K562 (cell line): ENCODE results near the gene DNAJC6. TPM values are rescaled to one million over a fixed set of nuclear protein-coding genes. Genes with fewer than 3 reads are reported as not detected.

ENCODE experiments used
- ATAC-seq: fragments of 200-7000 bp; cut with Tn5 transposase; 3 replicates; pipeline ENCODE4 v1.9.1; 2020; ENCODE audit warnings: moderate library complexity
- BruUV-seq: library from RNA; stranded (reverse); fragments of 400-500 nt; replicated peaks from 2 replicates; lab custom pipeline; 2021; lab: Mats Ljungman, UMichigan
- CTCF ChIA-PET: fragments of 300-600 bp; formaldehyde crosslinking; extraction: SDS; loops from one replicate; lab custom pipeline; 2021; ENCODE audit warnings: low intra/inter-chr PET ratio; lab: Yijun Ruan, JAX
- POLR2A ChIA-PET: fragments of 300-600, 350-650 bp; sonication (Branson Sonifier 250); formaldehyde crosslinking; extraction: SDS; loops from one replicate; lab custom pipeline; 2021; ENCODE audit warnings: antibody characterized with exemption, inconsistent platforms; lab: Yijun Ruan, JAX
- DNase-seq, 4 experiments: peaks; one replicate each; pipeline versions ENCODE4 v3.0.0 to v3.0.0-alpha.2; 2011 to 2018; ENCODE audit warnings: low spot score in 3 of 4, mixed read lengths in 3 of 4; ENCODE audit errors: extremely low read depth in 1 of 4
- FAIRE-seq: peaks from 2 replicates; lab custom pipeline; 2011; peaks lifted over from hg19 to GRCh38; lab: Jason Lieb, UNC
- H2AFZ ChIP-seq: 2 replicates; pipeline ENCODE4 v1.6.0; 2011; ENCODE audit warnings: low read depth, low read length, control low read depth, inconsistent platforms
- H3K27ac ChIP-seq: fragments of 200-600 bp; 3 replicates; pipeline ENCODE4 v1.8.0; 2011; ENCODE audit warnings: low read depth, mild to moderate bottlenecking, control low read depth, inconsistent platforms, low read length, moderate library complexity, mixed read lengths; ENCODE audit errors: extremely low read depth
- H3K27me3 ChIP-seq, 2 experiments: fragments of 300-600 bp in 1 of 2; 2 replicates in 1 of 2; 3 replicates in 1 of 2; pipeline versions ENCODE4 v1.6.0 to v1.8.0; 2011; ENCODE audit warnings: inconsistent platforms in 2 of 2, low read length in 2 of 2, mild to moderate bottlenecking in 1 of 2, mixed read lengths in 1 of 2, moderate library complexity in 1 of 2; ENCODE audit not compliant: control insufficient read depth in 2 of 2, insufficient read depth in 2 of 2
- H3K36me3 ChIP-seq: fragments of 300-600 bp; 3 replicates; pipeline ENCODE4 v1.8.0; 2011; ENCODE audit warnings: mild to moderate bottlenecking, low read length, inconsistent platforms; ENCODE audit not compliant: control insufficient read depth, insufficient read depth
- H3K4me1 ChIP-seq, 2 experiments: fragments of 200-600 bp in 1 of 2; replicated peaks in 1 of 2; 2 replicates in 1 of 2; 3 replicates in 1 of 2; pipeline versions ENCODE4 v1.5.1 to v1.8.0; 2011; ENCODE audit warnings: inconsistent platforms in 2 of 2, low read length in 2 of 2, mild to moderate bottlenecking in 1 of 2, mixed read lengths in 1 of 2, moderate library complexity in 1 of 2; ENCODE audit not compliant: control insufficient read depth in 2 of 2, insufficient read depth in 2 of 2
- H3K4me2 ChIP-seq: 2 replicates; pipeline ENCODE4 v1.6.1; 2011; ENCODE audit warnings: low read length, control low read depth, inconsistent platforms, mixed read lengths; ENCODE audit not compliant: insufficient read depth
- H3K4me3 ChIP-seq: fragments of 200-600 bp; sonication (generic), shearing (Covaris generic); 2 replicates; pipeline ENCODE4 v1.5.1; 2016; ENCODE audit warnings: control low read depth, inconsistent platforms
- H3K79me2 ChIP-seq: fragments of 200-600 bp; 3 replicates; pipeline ENCODE4 v1.8.0; 2011; ENCODE audit warnings: low read length, inconsistent platforms; ENCODE audit not compliant: control insufficient read depth, insufficient read depth
- H3K9ac ChIP-seq, 2 experiments: 2 replicates each; pipeline versions ENCODE4 v1.6.0 to v1.6.1; 2011; ENCODE audit warnings: low read depth in 2 of 2, low read length in 2 of 2, control low read depth in 1 of 2, inconsistent platforms in 1 of 2, mild to moderate bottlenecking in 1 of 2, mixed read lengths in 1 of 2; ENCODE audit not compliant: insufficient read depth in 1 of 2
- H3K9me1 ChIP-seq: one replicate; pipeline ENCODE4 v1.6.0; 2011; ENCODE audit warnings: inconsistent platforms, mild to moderate bottlenecking, low read length, moderate library complexity; ENCODE audit not compliant: control insufficient read depth, insufficient read depth
- H3K9me3 ChIP-seq: replicated peaks from 2 replicates; pipeline ENCODE4 v1.5.1; 2011; ENCODE audit warnings: low read depth, low read length, inconsistent platforms; ENCODE audit not compliant: control insufficient read depth, insufficient read depth
- H4K20me1 ChIP-seq: replicated peaks from 2 replicates; pipeline ENCODE4 v1.6.1; 2011; ENCODE audit warnings: low read length, inconsistent platforms, mixed read lengths; ENCODE audit not compliant: control insufficient read depth, insufficient read depth
- FOXK1 ChIP-seq: sonication (generic); formaldehyde crosslinking; IDR thresholded peaks from 2 replicates; pipeline ENCODE4 v1.8.0; 2022; ENCODE audit warnings: missing genetic modification reagents, mild to moderate bottlenecking, borderline replicate concordance
- MYC ChIP-seq, 2 experiments: fragments of 250-450 bp in 1 of 2; sonication (Bioruptor Pico) in 1 of 2; IDR thresholded peaks; 2 replicates each; pipeline versions ENCODE4 v1.5.1 to v1.6.1; 2012 to 2021; ENCODE audit warnings: low read depth in 2 of 2, borderline replicate concordance in 1 of 2, improper control_type of control experiment in 1 of 2, low read length in 1 of 2, mild to moderate bottlenecking in 1 of 2, moderate library complexity in 1 of 2
- NR3C1 ChIP-seq: sonication (generic); formaldehyde crosslinking; IDR thresholded peaks from 2 replicates; pipeline ENCODE4 v1.8.1; 2022; ENCODE audit warnings: missing genetic modification reagents
- POLR2A ChIP-seq: fragments of 450-650 bp; conservative IDR thresholded peaks from 2 replicates; pipeline ENCODE4 v1.6.1; 2016
- TRIM24 ChIP-seq, 2 experiments: fragments of 450-650 bp; IDR thresholded peaks; 2 replicates each; pipeline ENCODE4 v1.6.1; 2016
- ZBED1 ChIP-seq: IDR thresholded peaks from 2 replicates; pipeline ENCODE4 v1.6.1; 2014
- WGBS: fragments of 100-300 bp; shearing (Covaris generic); methylation state at CpG from one replicate; pipeline ENCODE4 v1.1.6; 2016; ENCODE audit warnings: low coverage, mixed read lengths; ENCODE audit not compliant: insufficient coverage; ENCODE audit errors: missing lambda C conversion rate; 5-methylcytosine and 5-hydroxymethylcytosine counted together
- in situ Hi-C: fragments of 300-500 bp; cut with MboI; formaldehyde crosslinking; loops from 4 replicates; pipeline ENCODE4 v1.15.0; 2018; ENCODE audit warnings: inconsistent platforms, mixed read lengths
- intact Hi-C: fragments of 100-400 bp; cut with micrococcal nuclease; formaldehyde crosslinking; loops from 2 replicates; pipeline ENCODE4 v1.14.2; 2022
- polyA plus RNA-seq, 8 experiments: library from polyadenylated mRNA; depleted of rRNA in 4 of 8; stranded (reverse) in 5 of 8; unstranded in 3 of 8; fragments of >200 nt; fragmentation: Nextera tagmentation in 2 of 8; fragmentation: Illumina TruSeq in 1 of 8; extraction: Ambion mirVana in 2 of 8; extraction: Trizol in 1 of 8; gene quantifications; 2 replicates each; pipeline versions ENCODE4 v1.2.1 to v1.2.3, GENCODE V29; 2011 to 2014; ENCODE audit warnings: inconsistent platforms in 1 of 8, missing spikeins in 1 of 8
- total RNA-seq, 7 experiments: library from RNA; depleted of rRNA in 6 of 7; stranded (reverse); fragments of >200 nt in 6 of 7; fragmentation: Illumina TruSeq in 2 of 7; extraction: Trizol in 2 of 7; gene quantifications; 2 replicates each; pipeline versions ENCODE4 v1.2.1 to v1.2.3, GENCODE V29; 2011 to 2021; ENCODE audit warnings: low replicate concordance in 1 of 7
- TF ChIP-seq, protein P1 (sequence below): fragments of 450-650 bp; IDR thresholded peaks from one replicate; pipeline ENCODE4 v1.6.1; 2018; ENCODE audit warnings: mild to moderate bottlenecking, moderate library complexity; ENCODE audit not compliant: partially characterized antibody

DNAJC6 gene
- total and polyA plus RNA-seq, 9 of the 15 experiments (the other 6 are each of a cell fraction or from before 2014, with no cell fraction given), result 6.7 to 78.7 (median 28.0) TPM

DNA sequence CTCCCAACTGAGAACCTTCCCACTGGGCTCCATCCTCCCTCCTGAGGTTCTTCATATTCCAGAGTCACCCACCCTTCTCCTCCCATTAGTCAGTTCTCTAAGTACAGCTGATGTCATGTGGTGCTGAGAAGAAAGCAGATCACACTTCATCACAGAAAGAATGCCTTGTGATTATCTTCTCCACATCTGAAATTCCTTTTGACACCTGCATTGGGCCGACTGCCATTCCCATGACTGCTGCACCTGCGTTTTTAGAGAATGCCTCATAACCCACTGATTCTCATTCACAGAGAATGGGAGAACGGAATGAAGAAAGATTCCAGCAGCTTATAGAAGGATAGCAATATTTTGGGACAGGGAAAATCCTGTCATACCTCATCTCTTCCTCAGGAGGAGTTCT is 125.4 kb downstream of the DNAJC6 start:
- no peaks in the 10 kb centered on the region for H3K27me3 ChIP-seq
- H3K9ac ChIP-seq, result no peak overlapping the region
- no peak overlapping the region for H2AFZ ChIP-seq
- peaks cover 6 to 11% of the 10 kb centered on the region in 2 experiments; a peak in 4 of 5 replicates for H3K4me1 ChIP-seq
- H3K4me2 ChIP-seq, result no peak overlapping the region
- H4K20me1 ChIP-seq, result no peaks in the 10 kb centered on the region
- peaks cover 62% of the 10 kb centered on the region for H3K36me3 ChIP-seq
- H3K9me1 ChIP-seq, result no peaks in the 10 kb centered on the region
- intact Hi-C loops (loop anchor here (5.0 to 10.0 kb wide), 2 partner anchors 93 to 520 kb away; no protein-coding TSS in a partner anchor), in situ Hi-C loops (loop anchor here (10.0 kb wide), 1 partner anchor 260 kb away; no protein-coding TSS in a partner anchor)
- H3K79me2 ChIP-seq, result peaks cover 39% of the 10 kb centered on the region
- H3K27ac ChIP-seq, result no peak overlapping the region
- no TSS peak for BruUV-seq
- ChIA-PET POLR2A (interaction anchor here (0.6 to 0.9 kb wide), 3 partner anchors 16 to 106 kb away, joined by 3 read pairs; no protein-coding TSS in a partner anchor), CTCF (no interaction called here)
- no peak for DNase-seq
- no peaks in the 10 kb centered on the region for H3K9me3 ChIP-seq
- no peak for FAIRE-seq
- no peak for ATAC-seq
- 84% methylated on average over 3 of the region's 3 CpGs for WGBS
- TF ChIP-seq TRIM24 (IDR thresholded peaks at IDR 0.05) (no peak), POLR2A (peak; percentile 39; the same call in 1 of the 2 replicates)
- TF ChIP-seq, protein P1, sequence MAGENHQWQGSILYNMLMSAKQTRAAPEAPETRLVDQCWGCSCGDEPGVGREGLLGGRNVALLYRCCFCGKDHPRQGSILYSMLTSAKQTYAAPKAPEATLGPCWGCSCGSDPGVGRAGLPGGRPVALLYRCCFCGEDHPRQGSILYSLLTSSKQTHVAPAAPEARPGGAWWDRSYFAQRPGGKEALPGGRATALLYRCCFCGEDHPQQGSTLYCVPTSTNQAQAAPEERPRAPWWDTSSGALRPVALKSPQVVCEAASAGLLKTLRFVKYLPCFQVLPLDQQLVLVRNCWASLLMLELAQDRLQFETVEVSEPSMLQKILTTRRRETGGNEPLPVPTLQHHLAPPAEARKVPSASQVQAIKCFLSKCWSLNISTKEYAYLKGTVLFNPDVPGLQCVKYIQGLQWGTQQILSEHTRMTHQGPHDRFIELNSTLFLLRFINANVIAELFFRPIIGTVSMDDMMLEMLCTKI, result no peak
- H3K4me3 ChIP-seq, result no peak overlapping the region

DNA sequence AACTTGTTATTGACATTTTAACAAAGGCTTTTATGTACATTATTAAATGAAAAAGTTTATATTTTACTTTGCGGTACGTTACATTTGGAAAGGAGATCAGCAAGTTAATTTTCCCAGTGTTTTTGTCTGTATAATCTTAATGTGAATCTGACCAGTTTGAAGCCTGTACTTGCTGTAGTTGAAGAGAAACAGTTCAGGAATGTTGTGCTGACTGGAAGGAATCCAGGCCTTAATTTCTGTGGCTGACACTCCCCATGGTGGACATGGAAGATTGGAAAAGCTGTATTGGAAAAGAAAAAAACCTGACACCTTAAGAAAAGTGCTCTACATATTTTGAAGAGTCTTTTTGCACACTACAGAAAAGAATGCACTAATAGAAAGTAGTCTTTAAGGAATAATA is 126.6 kb downstream of the DNAJC6 start:
- ATAC-seq (no peak), DNase-seq (no peak), FAIRE-seq (no peak)
- in situ Hi-C loops (loop anchor here (10.0 kb wide), 1 partner anchor 259 kb away; no protein-coding TSS in a partner anchor), intact Hi-C loops (loop anchor here (10.0 kb wide), 1 partner anchor 519 kb away; no protein-coding TSS in a partner anchor)
- Histone ChIP-seq H3K27me3 (no peaks in the 10 kb centered on the region), H3K4me1 (peaks cover 9 to 18% of the 10 kb centered on the region in 2 experiments; a peak in 4 of 5 replicates), H3K4me2 (no peak overlapping the region), H3K36me3 (peaks cover 49% of the 10 kb centered on the region), H3K9me3 (no peaks in the 10 kb centered on the region), H3K27ac (no peak overlapping the region), H3K9ac (no peak overlapping the region), H3K4me3 (no peak overlapping the region), H2AFZ (no peak overlapping the region), H3K79me2 (peaks cover 26% of the 10 kb centered on the region; the same call in 2 of the 3 replicates), H4K20me1 (no peaks in the 10 kb centered on the region), H3K9me1 (no peaks in the 10 kb centered on the region)
- no TSS peak for BruUV-seq
- ChIA-PET CTCF (no interaction called here), POLR2A (interaction anchor here (1.1 kb wide), 1 partner anchor 70 kb away, joined by 5 read pairs; no protein-coding TSS in a partner anchor)
- no peak for TF ChIP-seq ZBED1
- TF ChIP-seq FOXK1 (CRISPR knock-in tag), result no peak
- TF ChIP-seq NR3C1 (CRISPR knock-in tag), result no peak
- no peak for TF ChIP-seq MYC (IDR thresholded peaks at IDR 0.05; ENCODE audit: low read depth, low read length)
- TF ChIP-seq MYC (CRISPR knock-in tag; IDR thresholded peaks at IDR 0.05; ENCODE audit: borderline replicate concordance, low read depth), result no peak
- 97% methylated on average over 2 of the region's 2 CpGs for WGBS
